ENCODE measurements around the gene C1orf21.

- TF ChIP-seq CTCF (IDR thresholded peaks at IDR 0.05; ENCODE audit: low read depth, low read length, poor library complexity, severe bottlenecking) (no peak), EZH2phosphoT487 (IDR thresholded peaks at IDR 0.05; ENCODE audit: borderline replicate concordance, low read length) (no peak)
These were observed 252.4 kb downstream of the C1orf21 start for GRCh38 chr1:184639205-184639604.

Data from DOHH2 (cell line).